Right atrium auricular region (tissue), 2 donors: Measurements from ENCODE around the gene SP1. TPM values are rescaled to one million over a fixed set of nuclear protein-coding genes. Genes with fewer than 3 reads are reported as not detected.

Experiments
- DNase-seq: peaks from one replicate; pipeline ENCODE4 v3.0.0-alpha.2; 2019; ENCODE audit warnings: low spot score
- H3K27ac ChIP-seq, 2 donors: fragments of 200-600 bp; sonication (generic); 1 replicate in 1 of 2; 2 replicates in 1 of 2; pipeline ENCODE4 v1.5.1; 2016 to 2019
- H3K27me3 ChIP-seq, 2 donors: fragments of 200-600 bp; sonication (generic); one replicate each; pipeline versions ENCODE4 v1.5.1 to v1.6.0; 2017 to 2019
- H3K36me3 ChIP-seq: fragments of 200-600 bp; sonication (generic); one replicate; pipeline ENCODE4 v1.5.1; 2016
- H3K4me1 ChIP-seq, 2 donors: fragments of 200-600 bp; sonication (generic); one replicate each; pipeline versions ENCODE4 v1.5.1 to v1.6.0; 2017 to 2019
- H3K4me3 ChIP-seq, 2 donors: fragments of 200-600 bp; sonication (generic); 1 replicate in 1 of 2; 2 replicates in 1 of 2; pipeline ENCODE4 v1.5.1; 2017 to 2019; ENCODE audit warnings: mild to moderate bottlenecking in 1 of 2, moderate library complexity in 1 of 2
- H3K9me3 ChIP-seq, 2 donors: fragments of 200-600 bp; sonication (generic); one replicate each; pipeline ENCODE4 v1.5.1; 2019
- total RNA-seq, 2 donors: library from RNA; depleted of rRNA; stranded (reverse); fragments of >200 nt; gene quantifications; one replicate each; pipeline ENCODE4 v1.1.0, GENCODE V29; 2016
- TF ChIP-seq, protein P1 (sequence below), 2 donors: fragments of 200-600 bp; sonication (generic); IDR thresholded peaks; one replicate each; pipeline ENCODE4 v1.5.1; 2019; ENCODE audit warnings: antibody characterized with exemption in 2 of 2

The SP1 gene
- total RNA-seq, 2 donors from 2014 or later: 21.2 to 36.6 TPM

DNA sequence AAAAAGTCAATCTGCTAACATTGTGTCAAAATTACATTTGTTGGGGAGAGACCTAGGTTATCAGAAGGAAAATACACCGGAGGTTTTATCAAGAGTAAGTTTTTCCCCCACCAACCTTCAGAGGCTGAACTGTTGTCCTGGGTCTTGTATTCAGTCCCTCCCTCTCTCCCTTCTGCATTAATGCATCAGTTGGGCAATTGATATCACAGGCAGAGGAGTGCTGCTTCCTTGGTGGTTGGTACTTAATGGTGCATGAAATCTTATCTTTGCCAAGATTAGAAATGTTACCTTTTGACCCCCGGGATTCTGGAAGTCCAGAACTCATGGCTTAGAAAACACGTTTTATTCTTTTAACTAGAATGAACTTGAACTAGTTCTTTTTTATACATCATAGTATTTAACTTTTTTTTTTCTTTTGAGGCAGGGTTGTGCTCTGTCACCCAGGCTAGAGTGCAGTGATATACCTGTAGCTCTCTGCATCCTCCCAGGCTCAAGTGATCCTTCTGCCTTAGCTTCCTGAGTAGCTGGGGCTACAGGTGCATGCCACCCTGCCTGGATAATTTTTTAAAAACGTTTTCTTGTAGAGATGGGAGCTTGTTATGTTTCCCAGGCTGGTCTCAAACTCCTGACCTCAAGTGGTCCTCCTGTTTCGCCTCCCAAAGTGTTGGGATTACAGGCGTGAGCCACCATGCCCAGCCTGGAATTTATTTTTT is 76.8 kb downstream of the SP1 start:
- H3K27me3 ChIP-seq: no peaks in the 10 kb centered on the region
- no peaks in the 10 kb centered on the region for H3K9me3 ChIP-seq
- peaks cover 0 to 55% of the 10 kb centered on the region in 2 donors for H3K4me1 ChIP-seq
- no peak overlapping the region for H3K4me3 ChIP-seq
- TF ChIP-seq, protein P1, sequence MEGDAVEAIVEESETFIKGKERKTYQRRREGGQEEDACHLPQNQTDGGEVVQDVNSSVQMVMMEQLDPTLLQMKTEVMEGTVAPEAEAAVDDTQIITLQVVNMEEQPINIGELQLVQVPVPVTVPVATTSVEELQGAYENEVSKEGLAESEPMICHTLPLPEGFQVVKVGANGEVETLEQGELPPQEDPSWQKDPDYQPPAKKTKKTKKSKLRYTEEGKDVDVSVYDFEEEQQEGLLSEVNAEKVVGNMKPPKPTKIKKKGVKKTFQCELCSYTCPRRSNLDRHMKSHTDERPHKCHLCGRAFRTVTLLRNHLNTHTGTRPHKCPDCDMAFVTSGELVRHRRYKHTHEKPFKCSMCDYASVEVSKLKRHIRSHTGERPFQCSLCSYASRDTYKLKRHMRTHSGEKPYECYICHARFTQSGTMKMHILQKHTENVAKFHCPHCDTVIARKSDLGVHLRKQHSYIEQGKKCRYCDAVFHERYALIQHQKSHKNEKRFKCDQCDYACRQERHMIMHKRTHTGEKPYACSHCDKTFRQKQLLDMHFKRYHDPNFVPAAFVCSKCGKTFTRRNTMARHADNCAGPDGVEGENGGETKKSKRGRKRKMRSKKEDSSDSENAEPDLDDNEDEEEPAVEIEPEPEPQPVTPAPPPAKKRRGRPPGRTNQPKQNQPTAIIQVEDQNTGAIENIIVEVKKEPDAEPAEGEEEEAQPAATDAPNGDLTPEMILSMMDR (IDR thresholded peaks at IDR 0.05): no peak
- DNase-seq: no peak
- H3K27ac ChIP-seq: no peak overlapping the region
- H3K36me3 ChIP-seq: peaks cover 78% of the 10 kb centered on the region

DNA sequence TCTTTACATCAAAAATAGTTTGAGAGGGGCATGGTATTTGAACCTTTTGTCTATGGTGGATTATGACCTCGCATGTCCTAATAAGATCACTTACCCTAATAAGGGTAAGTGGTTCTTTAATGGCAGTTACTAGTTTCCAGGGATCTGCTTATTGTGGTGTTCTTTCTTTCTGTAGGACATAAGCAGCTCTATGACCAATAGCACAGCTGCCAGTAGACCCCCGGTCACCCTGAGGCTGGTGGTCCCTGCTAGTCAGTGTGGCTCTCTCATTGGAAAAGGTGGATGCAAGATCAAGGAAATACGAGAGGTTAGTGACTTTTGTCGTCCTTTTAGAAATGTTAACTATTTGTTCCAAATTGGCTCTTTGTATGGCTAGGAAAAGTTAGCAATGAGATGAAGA is 79.1 kb downstream of the SP1 start:
- TF ChIP-seq, protein P1 (IDR thresholded peaks at IDR 0.05): no peak
- H3K4me3 ChIP-seq: no peak overlapping the region
- peaks cover 100% of the 10 kb centered on the region for H3K36me3 ChIP-seq
- H3K27me3 ChIP-seq: no peaks in the 10 kb centered on the region
- H3K27ac ChIP-seq: no peak overlapping the region
- no peaks in the 10 kb centered on the region for H3K9me3 ChIP-seq
- DNase-seq: no peak
- H3K4me1 ChIP-seq: peaks cover 0 to 65% of the 10 kb centered on the region in 2 donors

DNA sequence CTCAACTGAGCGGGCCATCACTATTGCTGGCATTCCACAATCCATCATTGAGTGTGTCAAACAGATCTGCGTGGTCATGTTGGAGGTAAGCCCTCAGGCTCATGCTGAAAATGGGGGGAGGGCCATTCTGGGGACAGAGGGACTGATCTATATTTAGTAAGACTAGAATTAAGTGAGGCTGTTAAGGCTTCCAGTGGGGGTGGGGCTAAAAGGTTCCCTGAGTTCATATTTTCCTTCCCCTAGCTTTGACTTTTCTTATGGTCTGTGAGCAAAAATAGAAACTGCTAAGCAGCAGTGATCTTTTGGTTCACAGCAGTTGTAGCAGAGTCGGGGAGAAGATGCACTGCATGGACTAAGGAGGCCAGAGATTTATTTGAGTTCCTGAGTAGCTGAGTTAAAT is 81.1 kb downstream of the SP1 start:
- no peak overlapping the region for H3K4me3 ChIP-seq
- H3K4me1 ChIP-seq: peaks cover 0 to 69% of the 10 kb centered on the region in 2 donors
- TF ChIP-seq, protein P1 (IDR thresholded peaks at IDR 0.05): no peak
- peaks cover 100% of the 10 kb centered on the region for H3K36me3 ChIP-seq
- H3K27me3 ChIP-seq: no peaks in the 10 kb centered on the region
- DNase-seq: no peak
- peak overlapping the region in 1 of 2 donors; percentile 55 for H3K27ac ChIP-seq
- no peaks in the 10 kb centered on the region for H3K9me3 ChIP-seq

DNA sequence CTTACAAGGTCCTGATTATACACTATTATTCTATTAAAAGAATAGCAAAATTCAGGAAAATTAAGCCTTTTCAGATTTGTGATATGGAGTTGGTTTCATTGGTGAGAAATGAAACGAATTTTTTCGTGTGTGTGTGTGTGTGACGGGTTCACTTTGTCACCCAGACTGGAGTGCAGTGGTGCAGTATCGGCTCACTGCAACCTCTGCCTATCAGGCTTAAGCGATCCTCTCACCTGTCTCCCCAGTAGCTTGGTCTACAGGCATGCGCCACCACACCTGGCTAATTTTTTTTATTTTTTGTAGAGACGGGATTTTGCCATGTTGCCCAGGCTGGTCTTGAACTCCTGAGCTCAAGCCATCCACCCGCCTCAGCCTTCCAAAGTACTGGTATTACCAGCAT is 81.6 kb downstream of the SP1 start:
- Histone ChIP-seq H3K27ac (peak overlapping the region in 1 of 2 donors; percentile 55), H3K4me1 (peaks cover 0 to 69% of the 10 kb centered on the region in 2 donors), H3K4me3 (no peak overlapping the region), H3K36me3 (peaks cover 100% of the 10 kb centered on the region), H3K9me3 (no peaks in the 10 kb centered on the region), H3K27me3 (no peaks in the 10 kb centered on the region)
- DNase-seq: no peak
- TF ChIP-seq, protein P1 (IDR thresholded peaks at IDR 0.05): no peak

DNA sequence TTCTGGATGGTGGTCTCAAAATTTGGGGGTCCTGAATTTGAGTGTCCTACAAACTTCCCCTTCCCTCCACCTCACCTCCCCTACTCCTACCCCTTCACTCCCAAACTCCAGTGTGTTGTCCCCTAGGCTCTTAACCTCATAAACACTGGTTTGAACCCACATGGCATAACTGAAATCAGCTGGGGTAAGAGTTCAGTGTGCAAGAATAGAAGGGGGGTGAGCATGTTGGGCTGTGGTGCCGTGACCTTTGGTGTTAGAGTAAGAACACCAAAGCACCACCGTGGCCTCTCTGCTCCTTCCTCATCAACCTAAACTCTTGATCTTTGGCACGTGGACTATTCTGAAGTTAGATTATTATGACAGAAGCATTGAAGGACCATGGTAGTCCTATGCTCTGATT is 83.0 kb downstream of the SP1 start:
- TF ChIP-seq, protein P1 (IDR thresholded peaks at IDR 0.05): no peak
- H3K9me3 ChIP-seq: no peaks in the 10 kb centered on the region
- peak overlapping the region in 1 of 2 donors; percentile 19 for H3K27ac ChIP-seq
- H3K4me1 ChIP-seq: peaks cover 0 to 67% of the 10 kb centered on the region in 2 donors
- no peak for DNase-seq
- no peaks in the 10 kb centered on the region for H3K27me3 ChIP-seq
- peaks cover 100% of the 10 kb centered on the region for H3K36me3 ChIP-seq
- no peak overlapping the region for H3K4me3 ChIP-seq
